ENCODE results near the gene DDX39A. TPM values are rescaled to one million over a fixed set of nuclear protein-coding genes. Genes with fewer than 3 reads are reported as not detected.
"Not testable (repeated sequence)": the region's sequence is repeated elsewhere in the genome, so short reads cannot be mapped to it uniquely, and the experiment has no call there.

The DDX39A gene
- total RNA-seq, 1 donor from 2014 or later, result 54.8 TPM

- H3K36me3 ChIP-seq (ENCODE audit: control insufficient read depth, insufficient read depth, low read length), result no peaks in the 10 kb centered on the region
- H3K27me3 ChIP-seq (ENCODE audit: control insufficient read depth, insufficient read depth, low read length), result no peaks in the 10 kb centered on the region
- no peak overlapping the region for H3K4me3 ChIP-seq (ENCODE audit: low read depth, low read length)
- no peak for DNase-seq (ENCODE audit: low read depth)
- FAIRE-seq, result no peak
- TF ChIP-seq, protein P1, sequence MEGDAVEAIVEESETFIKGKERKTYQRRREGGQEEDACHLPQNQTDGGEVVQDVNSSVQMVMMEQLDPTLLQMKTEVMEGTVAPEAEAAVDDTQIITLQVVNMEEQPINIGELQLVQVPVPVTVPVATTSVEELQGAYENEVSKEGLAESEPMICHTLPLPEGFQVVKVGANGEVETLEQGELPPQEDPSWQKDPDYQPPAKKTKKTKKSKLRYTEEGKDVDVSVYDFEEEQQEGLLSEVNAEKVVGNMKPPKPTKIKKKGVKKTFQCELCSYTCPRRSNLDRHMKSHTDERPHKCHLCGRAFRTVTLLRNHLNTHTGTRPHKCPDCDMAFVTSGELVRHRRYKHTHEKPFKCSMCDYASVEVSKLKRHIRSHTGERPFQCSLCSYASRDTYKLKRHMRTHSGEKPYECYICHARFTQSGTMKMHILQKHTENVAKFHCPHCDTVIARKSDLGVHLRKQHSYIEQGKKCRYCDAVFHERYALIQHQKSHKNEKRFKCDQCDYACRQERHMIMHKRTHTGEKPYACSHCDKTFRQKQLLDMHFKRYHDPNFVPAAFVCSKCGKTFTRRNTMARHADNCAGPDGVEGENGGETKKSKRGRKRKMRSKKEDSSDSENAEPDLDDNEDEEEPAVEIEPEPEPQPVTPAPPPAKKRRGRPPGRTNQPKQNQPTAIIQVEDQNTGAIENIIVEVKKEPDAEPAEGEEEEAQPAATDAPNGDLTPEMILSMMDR (IDR thresholded peaks at IDR 0.05; ENCODE audit: insufficient read depth, low read length, severe bottlenecking), result no peak
Observed at GRCh38 chr19:14459703-14460102, 40.6 kb upstream of the DDX39A start.

DNA sequence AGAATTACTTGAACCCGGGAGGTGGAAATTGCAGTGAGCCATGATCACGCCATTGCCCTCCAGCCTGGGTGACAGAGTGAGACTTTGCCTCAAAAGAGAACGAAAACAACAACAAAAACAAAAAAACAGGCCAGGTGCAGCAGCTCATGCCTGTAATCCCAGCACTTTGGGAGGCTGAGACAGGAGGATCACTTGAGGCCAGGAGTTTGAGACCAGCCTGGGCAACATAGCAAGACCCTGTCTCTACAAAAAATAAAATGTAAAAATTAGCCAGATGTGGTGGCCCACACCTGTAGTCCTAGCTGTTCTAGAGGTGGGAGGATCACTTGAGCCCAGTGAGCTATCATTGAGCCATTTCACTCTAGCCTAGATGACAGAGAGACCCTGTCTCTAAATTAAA lies 33.2 kb upstream of the DDX39A start:
- not testable (repeated sequence) for FAIRE-seq; DNase-seq (ENCODE audit: low read depth); H3K4me3 ChIP-seq (ENCODE audit: low read depth, low read length); H3K27me3 ChIP-seq (ENCODE audit: control insufficient read depth, insufficient read depth, low read length); H3K36me3 ChIP-seq (ENCODE audit: control insufficient read depth, insufficient read depth, low read length)

- FAIRE-seq, result no peak
- H3K4me3 ChIP-seq (ENCODE audit: low read depth, low read length), result no peak overlapping the region
- no peaks in the 10 kb centered on the region for H3K36me3 ChIP-seq (ENCODE audit: control insufficient read depth, insufficient read depth, low read length)
- TF ChIP-seq, protein P1 (IDR thresholded peaks at IDR 0.05; ENCODE audit: insufficient read depth, low read length, severe bottlenecking), result no peak
- no peak for DNase-seq (ENCODE audit: low read depth)
- no peaks in the 10 kb centered on the region for H3K27me3 ChIP-seq (ENCODE audit: control insufficient read depth, insufficient read depth, low read length)
Observed at GRCh38 chr19:14450876-14451275, 31.7 kb upstream of the DDX39A start.

- H3K4me3 ChIP-seq (ENCODE audit: low read depth, low read length), result no peak overlapping the region
- DNase-seq (ENCODE audit: low read depth) (no peak), FAIRE-seq (no peak)
- TF ChIP-seq, protein P1 (IDR thresholded peaks at IDR 0.05; ENCODE audit: insufficient read depth, low read length, severe bottlenecking), result no peak
- H3K27me3 ChIP-seq (ENCODE audit: control insufficient read depth, insufficient read depth, low read length), result no peaks in the 10 kb centered on the region
- no peaks in the 10 kb centered on the region for H3K36me3 ChIP-seq (ENCODE audit: control insufficient read depth, insufficient read depth, low read length)
Observed at GRCh38 chr19:14450168-14450874, 31.2 kb upstream of the DDX39A start.

DNA sequence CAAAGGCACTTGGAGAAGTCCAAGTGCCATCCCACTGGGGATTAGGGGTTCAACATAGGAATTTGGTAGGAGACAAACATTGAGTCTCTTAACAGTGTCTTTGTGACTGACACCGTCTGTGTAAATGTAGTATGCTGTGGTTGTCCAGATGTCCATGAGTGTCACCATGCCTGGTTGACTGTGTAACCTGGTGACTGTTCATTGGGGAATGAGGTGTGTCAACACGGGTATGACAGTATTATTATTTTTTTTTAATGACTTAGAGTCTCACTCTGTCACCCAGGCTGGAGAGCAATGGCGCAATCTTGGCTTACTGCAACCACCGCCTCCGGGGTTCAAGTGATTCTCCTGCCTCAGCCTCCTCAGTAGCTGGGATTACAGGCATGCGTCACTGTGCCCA lies 30.2 kb upstream of the DDX39A start:
- H3K4me3 ChIP-seq (ENCODE audit: low read depth, low read length), result no peak overlapping the region
- FAIRE-seq, result no peak
- H3K36me3 ChIP-seq (ENCODE audit: control insufficient read depth, insufficient read depth, low read length), result no peaks in the 10 kb centered on the region
- no peaks in the 10 kb centered on the region for H3K27me3 ChIP-seq (ENCODE audit: control insufficient read depth, insufficient read depth, low read length)
- TF ChIP-seq, protein P1 (IDR thresholded peaks at IDR 0.05; ENCODE audit: insufficient read depth, low read length, severe bottlenecking), result no peak
- DNase-seq (ENCODE audit: low read depth), result peak; percentile 18

DNA sequence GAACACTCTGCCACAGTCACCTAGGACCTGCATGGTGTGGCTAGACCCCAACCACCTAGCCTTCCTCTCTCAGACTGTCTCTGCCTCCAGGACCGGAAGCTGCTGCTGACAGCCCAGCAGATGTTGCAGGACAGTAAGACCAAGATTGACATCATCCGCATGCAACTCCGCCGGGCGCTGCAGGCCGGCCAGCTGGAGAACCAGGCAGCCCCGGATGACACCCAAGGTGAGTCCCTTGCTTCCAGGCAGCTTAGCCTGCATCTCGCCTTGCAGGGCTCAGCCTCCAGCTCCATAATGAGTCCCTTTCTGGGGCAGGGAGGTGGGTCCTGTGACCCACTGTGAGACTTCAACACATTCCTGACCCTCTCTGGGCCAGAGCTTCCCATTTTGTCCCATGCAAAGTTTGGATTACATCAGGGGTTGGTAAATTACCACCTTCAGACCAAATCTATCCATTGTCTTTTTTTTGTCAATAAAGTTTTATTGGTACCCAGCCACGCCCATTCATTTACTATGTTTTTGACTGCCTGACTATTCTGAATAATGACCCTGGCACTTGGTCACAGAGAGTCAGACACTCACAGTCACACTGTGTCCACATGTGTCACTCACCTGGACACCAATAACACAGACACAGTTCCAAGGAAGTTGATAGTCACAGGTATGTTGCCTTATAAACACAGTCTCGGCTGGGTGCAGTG lies 27.3 kb upstream of the DDX39A start:
- Histone ChIP-seq H3K4me3 (ENCODE audit: low read depth, low read length) (no peak overlapping the region), H3K36me3 (ENCODE audit: control insufficient read depth, insufficient read depth, low read length) (no peaks in the 10 kb centered on the region), H3K27me3 (ENCODE audit: control insufficient read depth, insufficient read depth, low read length) (no peaks in the 10 kb centered on the region)
- DNase-seq (ENCODE audit: low read depth) (no peak), FAIRE-seq (peak; percentile 28)
- TF ChIP-seq, protein P1 (IDR thresholded peaks at IDR 0.05; ENCODE audit: insufficient read depth, low read length, severe bottlenecking), result no peak
